ENCODE results near the gene SLC43A1.

Gene SLC43A1

DNA sequence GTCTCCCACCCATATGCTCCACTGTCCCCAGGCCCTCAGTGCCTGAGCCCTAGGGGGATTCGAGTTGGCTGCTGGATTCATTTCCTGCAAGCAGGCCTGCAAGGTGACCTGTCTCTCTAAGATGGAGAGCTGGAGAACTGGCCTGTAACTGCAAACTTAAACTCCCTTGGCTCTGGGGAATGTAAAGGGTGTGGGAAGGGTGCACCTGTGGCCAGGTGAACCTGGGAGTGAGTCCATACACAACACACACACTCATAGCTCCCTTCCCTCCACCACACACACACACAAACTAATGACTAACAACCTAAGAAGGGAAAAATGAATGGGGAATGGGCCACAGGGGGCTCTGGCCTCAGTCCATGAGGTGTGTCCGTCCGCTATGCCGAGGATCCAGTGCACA is 36.4 kb upstream of the SLC43A1 start:
- TF ChIP-seq PPARA (CRISPR knock-in tag; IDR thresholded peaks at IDR 0.05; ENCODE audit: borderline replicate concordance) (no peak), ZFP30 (CRISPR knock-in tag; IDR thresholded peaks at IDR 0.05) (no peak), SNAI2 (CRISPR knock-in tag; IDR thresholded peaks at IDR 0.05) (no peak), ISL1 (CRISPR knock-in tag; IDR thresholded peaks at IDR 0.05) (no peak), BACH2 (CRISPR knock-in tag; IDR thresholded peaks at IDR 0.05; ENCODE audit: borderline replicate concordance) (no peak), ZNF8 (CRISPR knock-in tag; IDR thresholded peaks at IDR 0.05) (no peak), GLIS3 (CRISPR knock-in tag; IDR thresholded peaks at IDR 0.05) (no peak), CSDC2 (CRISPR knock-in tag; IDR thresholded peaks at IDR 0.05) (no peak)
- TF ChIP-seq, protein P1, sequence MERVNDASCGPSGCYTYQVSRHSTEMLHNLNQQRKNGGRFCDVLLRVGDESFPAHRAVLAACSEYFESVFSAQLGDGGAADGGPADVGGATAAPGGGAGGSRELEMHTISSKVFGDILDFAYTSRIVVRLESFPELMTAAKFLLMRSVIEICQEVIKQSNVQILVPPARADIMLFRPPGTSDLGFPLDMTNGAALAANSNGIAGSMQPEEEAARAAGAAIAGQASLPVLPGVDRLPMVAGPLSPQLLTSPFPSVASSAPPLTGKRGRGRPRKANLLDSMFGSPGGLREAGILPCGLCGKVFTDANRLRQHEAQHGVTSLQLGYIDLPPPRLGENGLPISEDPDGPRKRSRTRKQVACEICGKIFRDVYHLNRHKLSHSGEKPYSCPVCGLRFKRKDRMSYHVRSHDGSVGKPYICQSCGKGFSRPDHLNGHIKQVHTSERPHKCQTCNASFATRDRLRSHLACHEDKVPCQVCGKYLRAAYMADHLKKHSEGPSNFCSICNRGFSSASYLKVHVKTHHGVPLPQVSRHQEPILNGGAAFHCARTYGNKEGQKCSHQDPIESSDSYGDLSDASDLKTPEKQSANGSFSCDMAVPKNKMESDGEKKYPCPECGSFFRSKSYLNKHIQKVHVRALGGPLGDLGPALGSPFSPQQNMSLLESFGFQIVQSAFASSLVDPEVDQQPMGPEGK (CRISPR knock-in tag; IDR thresholded peaks at IDR 0.05; ENCODE audit: borderline replicate concordance), result no peak
- TF ChIP-seq, protein P2, sequence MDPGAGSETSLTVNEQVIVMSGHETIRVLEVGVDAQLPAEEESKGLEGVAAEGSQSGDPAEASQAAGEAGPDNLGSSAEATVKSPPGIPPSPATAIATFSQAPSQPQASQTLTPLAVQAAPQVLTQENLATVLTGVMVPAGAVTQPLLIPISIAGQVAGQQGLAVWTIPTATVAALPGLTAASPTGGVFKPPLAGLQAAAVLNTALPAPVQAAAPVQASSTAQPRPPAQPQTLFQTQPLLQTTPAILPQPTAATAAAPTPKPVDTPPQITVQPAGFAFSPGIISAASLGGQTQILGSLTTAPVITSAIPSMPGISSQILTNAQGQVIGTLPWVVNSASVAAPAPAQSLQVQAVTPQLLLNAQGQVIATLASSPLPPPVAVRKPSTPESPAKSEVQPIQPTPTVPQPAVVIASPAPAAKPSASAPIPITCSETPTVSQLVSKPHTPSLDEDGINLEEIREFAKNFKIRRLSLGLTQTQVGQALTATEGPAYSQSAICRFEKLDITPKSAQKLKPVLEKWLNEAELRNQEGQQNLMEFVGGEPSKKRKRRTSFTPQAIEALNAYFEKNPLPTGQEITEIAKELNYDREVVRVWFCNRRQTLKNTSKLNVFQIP (CRISPR knock-in tag; IDR thresholded peaks at IDR 0.05; ENCODE audit: borderline replicate concordance, low read depth), result no peak
- ATAC-seq, result no peak

DNA sequence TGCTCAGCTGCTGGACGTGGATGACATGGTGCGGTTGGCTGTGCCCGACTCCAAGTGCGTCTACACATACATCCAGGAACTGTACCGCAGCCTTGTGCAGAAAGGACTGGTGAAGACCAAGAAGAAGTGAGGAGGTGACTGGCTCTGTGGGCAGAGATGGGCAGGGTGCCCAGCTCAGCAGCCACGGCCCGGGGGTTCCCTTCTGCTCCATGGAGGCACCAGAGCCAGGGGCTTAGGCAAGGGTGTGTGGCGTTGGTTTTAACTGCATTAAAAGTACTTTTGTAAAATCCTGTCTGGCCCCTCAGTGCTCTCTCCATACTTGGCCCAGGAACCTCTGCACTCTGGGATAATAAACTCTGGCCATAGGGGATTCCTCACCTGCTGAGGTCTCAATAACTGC is 34.5 kb upstream of the SLC43A1 start:
- TF ChIP-seq BACH2 (CRISPR knock-in tag; IDR thresholded peaks at IDR 0.05; ENCODE audit: borderline replicate concordance) (no peak), CSDC2 (CRISPR knock-in tag; IDR thresholded peaks at IDR 0.05) (no peak), GLIS3 (CRISPR knock-in tag; IDR thresholded peaks at IDR 0.05) (no peak), ZNF8 (CRISPR knock-in tag; IDR thresholded peaks at IDR 0.05) (no peak), SNAI2 (CRISPR knock-in tag; IDR thresholded peaks at IDR 0.05) (no peak), RARB (CRISPR knock-in tag; IDR thresholded peaks at IDR 0.05) (no peak)
- TF ChIP-seq, protein P3, sequence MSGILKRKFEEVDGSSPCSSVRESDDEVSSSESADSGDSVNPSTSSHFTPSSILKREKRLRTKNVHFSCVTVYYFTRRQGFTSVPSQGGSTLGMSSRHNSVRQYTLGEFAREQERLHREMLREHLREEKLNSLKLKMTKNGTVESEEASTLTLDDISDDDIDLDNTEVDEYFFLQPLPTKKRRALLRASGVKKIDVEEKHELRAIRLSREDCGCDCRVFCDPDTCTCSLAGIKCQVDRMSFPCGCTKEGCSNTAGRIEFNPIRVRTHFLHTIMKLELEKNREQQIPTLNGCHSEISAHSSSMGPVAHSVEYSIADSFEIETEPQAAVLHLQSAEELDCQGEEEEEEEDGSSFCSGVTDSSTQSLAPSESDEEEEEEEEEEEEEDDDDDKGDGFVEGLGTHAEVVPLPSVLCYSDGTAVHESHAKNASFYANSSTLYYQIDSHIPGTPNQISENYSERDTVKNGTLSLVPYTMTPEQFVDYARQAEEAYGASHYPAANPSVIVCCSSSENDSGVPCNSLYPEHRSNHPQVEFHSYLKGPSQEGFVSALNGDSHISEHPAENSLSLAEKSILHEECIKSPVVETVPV (CRISPR knock-in tag; IDR thresholded peaks at IDR 0.05), result no peak
- TF ChIP-seq, protein P4, sequence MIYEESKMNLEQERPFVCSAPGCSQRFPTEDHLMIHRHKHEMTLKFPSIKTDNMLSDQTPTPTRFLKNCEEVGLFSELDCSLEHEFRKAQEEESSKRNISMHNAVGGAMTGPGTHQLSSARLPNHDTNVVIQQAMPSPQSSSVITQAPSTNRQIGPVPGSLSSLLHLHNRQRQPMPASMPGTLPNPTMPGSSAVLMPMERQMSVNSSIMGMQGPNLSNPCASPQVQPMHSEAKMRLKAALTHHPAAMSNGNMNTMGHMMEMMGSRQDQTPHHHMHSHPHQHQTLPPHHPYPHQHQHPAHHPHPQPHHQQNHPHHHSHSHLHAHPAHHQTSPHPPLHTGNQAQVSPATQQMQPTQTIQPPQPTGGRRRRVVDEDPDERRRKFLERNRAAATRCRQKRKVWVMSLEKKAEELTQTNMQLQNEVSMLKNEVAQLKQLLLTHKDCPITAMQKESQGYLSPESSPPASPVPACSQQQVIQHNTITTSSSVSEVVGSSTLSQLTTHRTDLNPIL (CRISPR knock-in tag; IDR thresholded peaks at IDR 0.05; ENCODE audit: low read depth), result no peak
- no peak for ATAC-seq

DNA sequence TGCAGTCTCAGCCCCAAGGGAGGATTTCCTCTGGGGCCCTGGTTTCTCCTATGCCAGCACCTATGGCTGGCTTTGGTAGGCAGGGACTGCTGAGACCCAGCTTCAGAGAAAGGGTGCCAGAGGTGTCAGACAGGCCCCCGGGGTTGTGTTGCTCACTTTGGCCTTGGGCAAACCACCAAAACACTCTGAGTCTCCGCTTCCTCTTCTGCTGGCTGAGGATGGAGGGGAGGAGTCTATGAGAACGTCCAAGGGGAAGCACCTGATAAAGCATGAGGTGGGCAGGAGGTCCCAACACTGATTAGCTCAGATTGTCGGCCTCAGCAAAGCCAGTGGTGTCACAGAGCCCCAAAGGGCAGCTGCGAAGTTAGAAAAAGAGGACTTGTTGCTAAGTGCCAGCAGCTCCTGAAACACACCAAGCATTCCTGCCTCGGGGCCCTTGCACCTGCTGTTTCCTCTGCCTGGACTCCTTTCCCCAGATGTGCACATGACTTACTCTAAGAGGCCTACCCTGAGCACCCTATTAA is 32.4 kb upstream of the SLC43A1 start:
- ATAC-seq, result no peak
- no peak for TF ChIP-seq ZNF565 (CRISPR knock-in tag; conservative IDR thresholded peaks at IDR 0.05; ENCODE audit: low read depth)
- no peak for TF ChIP-seq RARB (CRISPR knock-in tag; IDR thresholded peaks at IDR 0.05)
- TF ChIP-seq, protein P4 (CRISPR knock-in tag; IDR thresholded peaks at IDR 0.05; ENCODE audit: low read depth), result no peak
- TF ChIP-seq TOX (CRISPR knock-in tag; IDR thresholded peaks at IDR 0.05; ENCODE audit: borderline replicate concordance), result no peak
- no peak for TF ChIP-seq ZNF70 (CRISPR knock-in tag; IDR thresholded peaks at IDR 0.05)
- TF ChIP-seq, protein P5, sequence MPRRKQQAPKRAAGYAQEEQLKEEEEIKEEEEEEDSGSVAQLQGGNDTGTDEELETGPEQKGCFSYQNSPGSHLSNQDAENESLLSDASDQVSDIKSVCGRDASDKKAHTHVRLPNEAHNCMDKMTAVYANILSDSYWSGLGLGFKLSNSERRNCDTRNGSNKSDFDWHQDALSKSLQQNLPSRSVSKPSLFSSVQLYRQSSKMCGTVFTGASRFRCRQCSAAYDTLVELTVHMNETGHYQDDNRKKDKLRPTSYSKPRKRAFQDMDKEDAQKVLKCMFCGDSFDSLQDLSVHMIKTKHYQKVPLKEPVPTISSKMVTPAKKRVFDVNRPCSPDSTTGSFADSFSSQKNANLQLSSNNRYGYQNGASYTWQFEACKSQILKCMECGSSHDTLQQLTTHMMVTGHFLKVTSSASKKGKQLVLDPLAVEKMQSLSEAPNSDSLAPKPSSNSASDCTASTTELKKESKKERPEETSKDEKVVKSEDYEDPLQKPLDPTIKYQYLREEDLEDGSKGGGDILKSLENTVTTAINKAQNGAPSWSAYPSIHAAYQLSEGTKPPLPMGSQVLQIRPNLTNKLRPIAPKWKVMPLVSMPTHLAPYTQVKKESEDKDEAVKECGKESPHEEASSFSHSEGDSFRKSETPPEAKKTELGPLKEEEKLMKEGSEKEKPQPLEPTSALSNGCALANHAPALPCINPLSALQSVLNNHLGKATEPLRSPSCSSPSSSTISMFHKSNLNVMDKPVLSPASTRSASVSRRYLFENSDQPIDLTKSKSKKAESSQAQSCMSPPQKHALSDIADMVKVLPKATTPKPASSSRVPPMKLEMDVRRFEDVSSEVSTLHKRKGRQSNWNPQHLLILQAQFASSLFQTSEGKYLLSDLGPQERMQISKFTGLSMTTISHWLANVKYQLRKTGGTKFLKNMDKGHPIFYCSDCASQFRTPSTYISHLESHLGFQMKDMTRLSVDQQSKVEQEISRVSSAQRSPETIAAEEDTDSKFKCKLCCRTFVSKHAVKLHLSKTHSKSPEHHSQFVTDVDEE (CRISPR knock-in tag; IDR thresholded peaks at IDR 0.05), result no peak
- TF ChIP-seq ZFP30 (CRISPR knock-in tag; IDR thresholded peaks at IDR 0.05), result no peak
- no peak for TF ChIP-seq ESRRG (CRISPR knock-in tag; IDR thresholded peaks at IDR 0.05)
